HG03108 (cell line): ENCODE data around the gene CNOT3.
"Not testable (repeated sequence)": the region's sequence is repeated elsewhere in the genome, so short reads cannot be mapped to it uniquely, and the experiment has no call there.

ENCODE experiments used
- ATAC-seq: cut with Tn5 transposase; IDR thresholded peaks from one replicate; pipeline ENCODE4 v1.9.1; 2021; ENCODE audit warnings: moderate library complexity; ENCODE audit not compliant: unreplicated experiment

Gene CNOT3

GRCh38 chr19:54168174-54168917 is 30.8 kb downstream of the CNOT3 start:
- peak; percentile 61 for ATAC-seq

- ATAC-seq = no peak
These were observed 31.7 kb downstream of the CNOT3 start for GRCh38 chr19:54169149-54169740.

GRCh38 chr19:54171736-54172431 is 34.3 kb downstream of the CNOT3 start:
- ATAC-seq = not testable (repeated sequence)

- no peak for ATAC-seq
These were observed 35.2 kb downstream of the CNOT3 start, which contains the start of gene TMC4 for GRCh38 chr19:54172471-54173358. Gene TMC4, minus strand, starts transcription at chr19:54173160. Its CDS starts 43 bp downstream, at chr19:54173117.

GRCh38 chr19:54173359-54173699 is 35.8 kb downstream of the CNOT3 start:
- no peak for ATAC-seq

GRCh38 chr19:54173951-54174834 is 36.6 kb downstream of the CNOT3 start:
- ATAC-seq = no peak

- ATAC-seq = no peak
These were observed 41.2 kb downstream of the CNOT3 start for GRCh38 chr19:54178581-54179261.

- no peak for ATAC-seq
These were observed 41.8 kb downstream of the CNOT3 start for GRCh38 chr19:54179262-54179852.

GRCh38 chr19:54179921-54180461 is 42.4 kb downstream of the CNOT3 start:
- ATAC-seq = no peak

GRCh38 chr19:54180691-54181091 is 43.1 kb downstream of the CNOT3 start:
- ATAC-seq = no peak

- ATAC-seq = not testable (repeated sequence)
These were observed 44.3 kb downstream of the CNOT3 start for GRCh38 chr19:54181894-54182293.

GRCh38 chr19:54183431-54183830 is 45.9 kb downstream of the CNOT3 start:
- no peak for ATAC-seq

- ATAC-seq = no peak
These were observed 48.8 kb downstream of the CNOT3 start for GRCh38 chr19:54186351-54186750.

- ATAC-seq = no peak
These were observed 49.4 kb downstream of the CNOT3 start for GRCh38 chr19:54186934-54187381.

GRCh38 chr19:54188215-54188871 is 50.8 kb downstream of the CNOT3 start:
- ATAC-seq = no peak

- ATAC-seq = peak; percentile 36
These were observed 51.7 kb downstream of the CNOT3 start, which contains the start of gene MBOAT7 for GRCh38 chr19:54189145-54189734. Gene MBOAT7, minus strand, starts transcription at chr19:54189580. Its CDS starts 1,072 bp downstream, at chr19:54188508.

GRCh38 chr19:54189735-54190502 is 52.4 kb downstream of the CNOT3 start:
- ATAC-seq = peak; percentile 37
